Fibroblast of lung (primary cell): ENCODE measurements around the gene KLHL25.

Source experiments
- EZH2 ChIP-seq: IDR thresholded peaks from 2 replicates; pipeline ENCODE4 v1.5.1; 2012; ENCODE audit warnings: low read length, control low read depth, mild to moderate bottlenecking; ENCODE audit errors: missing control alignments
- TF ChIP-seq, protein P1 (sequence below), 2 donors: IDR thresholded peaks in 1 of 2; conservative IDR thresholded peaks in 1 of 2; 1 replicate in 1 of 2; 2 replicates in 1 of 2; pipeline ENCODE4 v1.5.1; 2011 to 2012; ENCODE audit warnings: low read length in 2 of 2, control low read depth in 1 of 2, inconsistent platforms in 1 of 2, low read depth in 1 of 2, mild to moderate bottlenecking in 1 of 2

DNA sequence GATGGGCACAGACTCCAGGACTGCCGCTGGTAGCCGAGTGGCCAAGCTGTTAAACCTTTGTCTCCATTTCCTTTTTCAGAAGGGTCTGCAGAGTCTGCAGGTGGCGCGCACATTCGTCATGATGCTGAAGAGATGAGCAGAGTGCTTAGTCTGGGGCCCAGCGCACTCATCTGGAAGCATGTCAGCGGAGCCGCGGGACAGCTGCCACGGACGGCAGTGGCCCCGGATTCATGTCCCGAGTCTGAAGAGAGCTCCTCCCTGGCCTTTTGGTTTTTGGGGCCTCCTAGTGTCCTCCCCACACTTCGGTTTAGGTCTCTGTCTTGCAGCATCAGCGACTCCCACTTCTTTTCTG is 42.6 kb downstream of the KLHL25 start:
- TF ChIP-seq, protein P1, sequence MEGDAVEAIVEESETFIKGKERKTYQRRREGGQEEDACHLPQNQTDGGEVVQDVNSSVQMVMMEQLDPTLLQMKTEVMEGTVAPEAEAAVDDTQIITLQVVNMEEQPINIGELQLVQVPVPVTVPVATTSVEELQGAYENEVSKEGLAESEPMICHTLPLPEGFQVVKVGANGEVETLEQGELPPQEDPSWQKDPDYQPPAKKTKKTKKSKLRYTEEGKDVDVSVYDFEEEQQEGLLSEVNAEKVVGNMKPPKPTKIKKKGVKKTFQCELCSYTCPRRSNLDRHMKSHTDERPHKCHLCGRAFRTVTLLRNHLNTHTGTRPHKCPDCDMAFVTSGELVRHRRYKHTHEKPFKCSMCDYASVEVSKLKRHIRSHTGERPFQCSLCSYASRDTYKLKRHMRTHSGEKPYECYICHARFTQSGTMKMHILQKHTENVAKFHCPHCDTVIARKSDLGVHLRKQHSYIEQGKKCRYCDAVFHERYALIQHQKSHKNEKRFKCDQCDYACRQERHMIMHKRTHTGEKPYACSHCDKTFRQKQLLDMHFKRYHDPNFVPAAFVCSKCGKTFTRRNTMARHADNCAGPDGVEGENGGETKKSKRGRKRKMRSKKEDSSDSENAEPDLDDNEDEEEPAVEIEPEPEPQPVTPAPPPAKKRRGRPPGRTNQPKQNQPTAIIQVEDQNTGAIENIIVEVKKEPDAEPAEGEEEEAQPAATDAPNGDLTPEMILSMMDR (conservative IDR thresholded peaks at IDR 0.05 in 1 of 2, IDR thresholded peaks at IDR 0.05 in 1 of 2; ENCODE audit: low read depth in 1 of 2, low read length in 2 of 2), result no peak
- no peak for TF ChIP-seq EZH2
